Measurements from ENCODE around the gene AHI1. TPM values are rescaled to one million over a fixed set of nuclear protein-coding genes. Genes with fewer than 3 reads are reported as not detected.
"Not testable (repeated sequence)": the region's sequence is repeated elsewhere in the genome, so short reads cannot be mapped to it uniquely, and the experiment has no call there.

The AHI1 gene
- total RNA-seq, 1 donor from 2014 or later = 9.9 TPM

- DNase-seq (ENCODE audit: low read depth, low spot score) = no peak
Measured at GRCh38 chr6:135395136-135395535, 102.4 kb downstream of the AHI1 start.

- DNase-seq (ENCODE audit: low read depth, low spot score) = no peak
Measured at GRCh38 chr6:135393289-135393688, 104.3 kb downstream of the AHI1 start.

- no peak for DNase-seq (ENCODE audit: low read depth, low spot score)
Measured at GRCh38 chr6:135390458-135390857, 107.1 kb downstream of the AHI1 start.

- no peak for DNase-seq (ENCODE audit: low read depth, low spot score)
Measured at GRCh38 chr6:135385299-135385698, 112.2 kb downstream of the AHI1 start.

- no peak for DNase-seq (ENCODE audit: low read depth, low spot score)
Measured at GRCh38 chr6:135383766-135384165, 113.8 kb downstream of the AHI1 start.

GRCh38 chr6:135383301-135383700 is 114.2 kb downstream of the AHI1 start:
- no peak for DNase-seq (ENCODE audit: low read depth, low spot score)

GRCh38 chr6:135382182-135382628 is 115.3 kb downstream of the AHI1 start:
- DNase-seq (ENCODE audit: low read depth, low spot score) = no peak

GRCh38 chr6:135380793-135381192 is 116.7 kb downstream of the AHI1 start:
- no peak for DNase-seq (ENCODE audit: low read depth, low spot score)

GRCh38 chr6:135379647-135380046 is 117.9 kb downstream of the AHI1 start:
- no peak for DNase-seq (ENCODE audit: low read depth, low spot score)

- no peak for DNase-seq (ENCODE audit: low read depth, low spot score)
Measured at GRCh38 chr6:135372758-135373157, 124.8 kb downstream of the AHI1 start.

GRCh38 chr6:135363622-135364021 is 133.9 kb downstream of the AHI1 start:
- not testable (repeated sequence) for DNase-seq (ENCODE audit: low read depth, low spot score)

- no peak for DNase-seq (ENCODE audit: low read depth, low spot score)
Measured at GRCh38 chr6:135362124-135362523, 135.4 kb downstream of the AHI1 start.

- DNase-seq (ENCODE audit: low read depth, low spot score) = no peak
Measured at GRCh38 chr6:135360222-135360621, 137.3 kb downstream of the AHI1 start.

- DNase-seq (ENCODE audit: low read depth, low spot score) = no peak
Measured at GRCh38 chr6:135358985-135359384, 138.6 kb downstream of the AHI1 start.

- DNase-seq (ENCODE audit: low read depth, low spot score) = no peak
Measured at GRCh38 chr6:135358251-135358821, 139.2 kb downstream of the AHI1 start.

GRCh38 chr6:135354407-135354806 is 143.1 kb downstream of the AHI1 start:
- no peak for DNase-seq (ENCODE audit: low read depth, low spot score)

- DNase-seq (ENCODE audit: low read depth, low spot score) = no peak
Measured at GRCh38 chr6:135353113-135353512, 144.4 kb downstream of the AHI1 start.

- no peak for DNase-seq (ENCODE audit: low read depth, low spot score)
Measured at GRCh38 chr6:135351635-135352034, 145.9 kb downstream of the AHI1 start.

- no peak for DNase-seq (ENCODE audit: low read depth, low spot score)
Measured at GRCh38 chr6:135347887-135348286, 149.7 kb downstream of the AHI1 start.

- DNase-seq (ENCODE audit: low read depth, low spot score) = no peak
Measured at GRCh38 chr6:135346747-135347146, 150.8 kb downstream of the AHI1 start.

- DNase-seq (ENCODE audit: low read depth, low spot score) = no peak
Measured at GRCh38 chr6:135344526-135344925, 153.0 kb downstream of the AHI1 start.

- not testable (repeated sequence) for DNase-seq (ENCODE audit: low read depth, low spot score)
Measured at GRCh38 chr6:135339920-135340319, 157.6 kb downstream of the AHI1 start.

GRCh38 chr6:135334169-135334568 is 163.4 kb downstream of the AHI1 start:
- DNase-seq (ENCODE audit: low read depth, low spot score) = no peak

- DNase-seq (ENCODE audit: low read depth, low spot score) = no peak
Measured at GRCh38 chr6:135331002-135331401, 166.5 kb downstream of the AHI1 start.
